ENCODE measurements around the gene AMDHD1.
"Not testable (repeated sequence)": the region's sequence is repeated elsewhere in the genome, so short reads cannot be mapped to it uniquely, and the experiment has no call there.

AMDHD1 gene

GRCh38 chr12:95966287-95966870 lies 23.2 kb downstream of the AMDHD1 start:
- DNase-seq = no peak

- no peak for DNase-seq
Observed at GRCh38 chr12:95967301-95967700, 24.2 kb downstream of the AMDHD1 start.

DNA sequence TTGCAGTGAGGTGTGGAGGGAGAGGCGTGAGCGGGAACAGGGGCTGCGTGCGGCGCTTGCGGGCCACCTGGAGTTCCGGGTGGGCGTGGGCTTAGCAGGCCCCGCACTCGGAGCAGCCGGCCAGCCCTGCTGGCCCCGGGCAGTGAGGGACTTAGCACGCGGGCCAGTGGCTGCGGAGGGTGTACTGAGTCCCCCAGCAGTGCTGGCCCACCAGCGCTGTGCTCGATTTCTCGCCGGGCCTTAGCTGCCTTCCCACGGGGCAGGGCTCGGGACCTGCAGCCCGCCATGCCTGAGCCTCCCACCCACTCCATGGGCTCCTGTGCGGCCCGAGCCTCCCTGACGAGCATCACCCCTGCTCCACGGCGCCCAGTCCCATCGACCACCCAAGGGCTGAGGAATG lies 26.0 kb downstream of the AMDHD1 start:
- not testable (repeated sequence) for DNase-seq

- no peak for DNase-seq
Observed at GRCh38 chr12:95970905-95971304, 27.8 kb downstream of the AMDHD1 start.

GRCh38 chr12:95972832-95973456 lies 29.8 kb downstream of the AMDHD1 start:
- DNase-seq = no peak

DNA sequence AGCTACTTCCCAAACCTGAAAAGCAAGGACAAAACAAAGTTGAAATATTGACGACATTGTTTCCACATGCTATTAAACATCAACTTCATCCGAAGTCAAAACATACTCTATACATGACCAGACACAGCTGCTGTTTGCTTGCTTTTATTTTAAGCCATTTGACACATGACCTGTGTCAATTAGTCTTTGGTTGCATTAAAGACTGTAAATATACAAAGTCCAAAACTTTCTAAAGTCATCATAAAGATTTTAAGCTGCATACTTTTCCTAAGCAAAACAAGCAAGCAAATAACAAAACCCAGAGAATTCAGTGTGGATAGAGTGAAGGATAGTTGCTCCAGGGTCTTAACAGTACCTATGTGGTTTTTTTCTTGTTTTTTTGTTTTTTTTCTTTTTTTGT lies 31.2 kb downstream of the AMDHD1 start:
- no peak for DNase-seq

GRCh38 chr12:95975491-95975890 lies 32.4 kb downstream of the AMDHD1 start:
- no peak for DNase-seq

DNA sequence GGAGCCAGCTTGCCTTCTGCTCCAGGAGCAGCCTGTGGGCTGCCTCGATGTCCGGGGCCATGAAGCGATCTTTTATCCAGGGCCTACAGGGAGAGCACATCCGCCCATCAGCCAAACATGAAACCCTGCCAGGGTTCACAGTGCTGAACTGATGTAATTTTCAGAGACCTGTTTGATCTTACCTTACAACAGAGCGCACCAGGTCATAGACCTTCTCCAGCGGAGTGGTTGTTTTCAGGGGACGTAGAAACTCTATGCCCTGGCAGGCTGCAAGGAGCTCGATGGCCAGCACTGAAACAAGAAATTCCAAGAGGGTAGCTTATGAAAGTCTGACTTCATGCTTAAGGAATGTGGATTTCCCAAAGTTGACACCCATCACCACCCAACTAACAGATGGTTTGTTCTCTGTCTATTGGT lies 33.3 kb downstream of the AMDHD1 start:
- no peak for DNase-seq

- DNase-seq = no peak
Observed at GRCh38 chr12:95977764-95978305, 34.7 kb downstream of the AMDHD1 start.

GRCh38 chr12:95978351-95978750 lies 35.2 kb downstream of the AMDHD1 start:
- DNase-seq = no peak

DNA sequence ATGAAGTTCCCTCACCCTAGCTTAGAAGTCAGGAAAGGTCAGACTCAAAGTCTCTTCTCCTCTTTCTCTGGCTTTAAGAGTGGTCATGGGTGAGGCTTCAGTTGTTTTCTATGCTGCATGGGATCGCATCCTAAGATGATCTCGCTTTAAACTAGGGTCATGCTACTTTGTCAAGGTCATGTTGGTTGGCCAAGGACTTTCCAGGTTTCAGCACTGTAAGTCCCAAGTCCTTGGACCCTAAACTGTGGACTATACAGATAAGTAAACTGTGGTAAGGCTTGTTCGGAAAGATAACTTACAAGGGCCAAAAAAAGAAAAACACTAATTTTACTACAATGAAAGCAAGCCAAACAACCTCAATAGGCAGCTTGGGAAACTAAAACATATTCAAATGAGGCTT lies 35.6 kb downstream of the AMDHD1 start:
- DNase-seq = no peak

- DNase-seq = no peak
Observed at GRCh38 chr12:95980437-95980836, 37.3 kb downstream of the AMDHD1 start.

DNA sequence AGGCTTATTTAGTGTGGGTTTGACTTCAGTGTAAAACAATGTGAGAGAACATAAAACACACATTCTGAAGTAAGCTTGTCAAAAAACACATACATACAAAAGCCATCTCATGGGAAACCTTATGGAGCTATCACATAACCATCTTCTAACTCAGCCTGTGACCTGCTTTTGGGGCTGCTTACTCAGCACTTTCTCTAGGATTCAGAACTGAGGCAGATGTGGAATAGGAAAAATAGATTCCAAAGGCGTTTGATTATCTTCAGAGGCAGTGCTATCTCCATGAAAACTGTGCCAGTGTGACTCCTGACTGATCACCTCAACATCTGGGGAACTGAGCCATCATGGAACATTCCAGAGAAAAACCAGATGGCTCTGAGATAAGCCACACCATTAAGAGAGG lies 39.5 kb downstream of the AMDHD1 start:
- DNase-seq = no peak

GRCh38 chr12:95984682-95985081 lies 41.6 kb downstream of the AMDHD1 start:
- DNase-seq = no peak

GRCh38 chr12:95986635-95987570 lies 43.8 kb downstream of the AMDHD1 start:
- no peak for DNase-seq

- no peak for DNase-seq
Observed at GRCh38 chr12:95988506-95989275, 45.6 kb downstream of the AMDHD1 start.

DNA sequence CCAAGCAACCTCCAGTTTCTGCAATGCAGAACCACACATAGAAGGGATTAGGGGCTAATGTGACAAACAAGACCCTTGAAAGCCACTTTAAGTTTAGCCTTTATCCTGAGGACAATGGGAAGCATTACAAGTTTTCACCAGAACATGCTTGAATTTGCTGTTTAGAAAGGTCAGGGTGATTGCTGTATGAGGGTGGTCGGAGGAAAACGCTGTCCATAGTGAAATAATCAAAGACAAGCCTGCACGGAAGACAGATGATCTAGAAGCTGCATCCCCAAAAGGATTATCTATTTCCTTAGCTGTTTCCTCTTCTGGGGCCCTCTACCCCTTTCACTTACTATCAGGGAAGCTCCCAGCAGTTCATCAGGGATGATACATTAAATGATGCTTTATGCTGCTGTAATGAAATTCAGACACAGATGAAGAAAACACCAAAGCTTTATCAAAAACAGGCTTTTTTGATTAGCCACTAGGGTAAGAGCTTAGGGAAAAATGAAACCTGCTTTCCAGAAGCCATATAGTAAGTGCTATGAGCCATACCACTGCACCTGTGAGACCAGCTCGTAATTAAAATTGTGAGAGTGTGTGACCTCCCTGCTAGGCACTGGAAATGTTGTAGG lies 46.5 kb downstream of the AMDHD1 start:
- DNase-seq = no peak

DNA sequence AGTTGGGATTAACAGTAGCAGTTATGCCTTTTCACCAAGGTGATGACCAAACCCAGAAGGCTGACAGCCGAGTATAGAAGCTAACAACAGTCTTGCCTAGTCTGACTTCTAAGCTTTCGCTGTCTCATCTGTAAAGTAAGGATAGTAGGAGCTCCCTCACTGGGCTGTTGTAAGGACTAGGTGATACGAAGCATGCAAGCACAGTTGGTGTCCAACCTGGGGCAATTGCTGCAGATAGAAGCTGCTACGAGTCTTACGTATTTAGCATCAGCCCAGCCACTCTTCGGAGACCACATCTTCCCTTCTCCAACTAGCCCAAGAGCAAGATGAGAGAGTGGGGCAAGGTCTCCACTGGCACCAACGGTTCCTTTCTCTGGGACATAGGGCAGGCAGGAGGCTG lies 47.0 kb downstream of the AMDHD1 start:
- no peak for DNase-seq

- no peak for DNase-seq
Observed at GRCh38 chr12:95993907-95994306, 50.8 kb downstream of the AMDHD1 start.

GRCh38 chr12:95994476-95994875 lies 51.3 kb downstream of the AMDHD1 start:
- DNase-seq = no peak

- DNase-seq = no peak
Observed at GRCh38 chr12:95995238-95996031, 52.3 kb downstream of the AMDHD1 start.

All from CD4-positive, alpha-beta T cell treated with Interferon gamma for 1 hour (primary cell).